22Rv1 (cell line): Measurements from ENCODE around the gene TSSK6.

Source experiments
- ZFX ChIP-seq: fragments of 450-650 bp; IDR thresholded peaks from 2 replicates; pipeline ENCODE4 v1.6.1; 2017; ENCODE audit warnings: antibody characterized with exemption, borderline replicate concordance
- TF ChIP-seq, protein P1 (sequence below): fragments of 450-650 bp; IDR thresholded peaks from 2 replicates; pipeline ENCODE4 v1.5.1; 2017; ENCODE audit warnings: mild to moderate bottlenecking

DNA sequence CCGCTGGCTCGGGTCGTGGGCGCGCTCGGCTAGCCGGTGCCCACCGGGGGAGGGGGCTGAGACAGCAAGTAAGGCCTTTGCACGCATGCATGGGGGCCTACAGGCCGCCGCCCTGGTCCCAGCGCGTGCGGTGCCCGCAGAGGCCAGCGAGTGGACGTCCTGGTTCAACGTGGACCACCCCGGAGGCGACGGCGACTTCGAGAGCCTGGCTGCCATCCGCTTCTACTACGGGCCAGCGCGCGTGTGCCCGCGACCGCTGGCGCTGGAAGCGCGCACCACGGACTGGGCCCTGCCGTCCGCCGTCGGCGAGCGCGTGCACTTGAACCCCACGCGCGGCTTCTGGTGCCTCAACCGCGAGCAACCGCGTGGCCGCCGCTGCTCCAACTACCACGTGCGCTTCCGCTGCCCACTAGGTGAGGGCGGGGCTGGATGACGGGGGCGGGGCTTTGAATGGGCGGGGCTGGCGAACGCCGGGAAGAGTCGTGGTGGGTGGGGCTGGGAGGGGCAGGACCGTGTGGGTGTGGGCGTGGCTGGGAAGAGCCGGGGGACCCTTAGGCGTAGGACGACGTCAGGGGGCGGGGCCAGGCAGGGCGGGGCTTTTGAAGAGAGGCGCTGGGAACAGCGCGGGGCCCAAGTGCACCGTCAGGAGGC lies 24.8 kb upstream of the TSSK6 start:
- TF ChIP-seq ZFX, result no peak
- TF ChIP-seq, protein P1, sequence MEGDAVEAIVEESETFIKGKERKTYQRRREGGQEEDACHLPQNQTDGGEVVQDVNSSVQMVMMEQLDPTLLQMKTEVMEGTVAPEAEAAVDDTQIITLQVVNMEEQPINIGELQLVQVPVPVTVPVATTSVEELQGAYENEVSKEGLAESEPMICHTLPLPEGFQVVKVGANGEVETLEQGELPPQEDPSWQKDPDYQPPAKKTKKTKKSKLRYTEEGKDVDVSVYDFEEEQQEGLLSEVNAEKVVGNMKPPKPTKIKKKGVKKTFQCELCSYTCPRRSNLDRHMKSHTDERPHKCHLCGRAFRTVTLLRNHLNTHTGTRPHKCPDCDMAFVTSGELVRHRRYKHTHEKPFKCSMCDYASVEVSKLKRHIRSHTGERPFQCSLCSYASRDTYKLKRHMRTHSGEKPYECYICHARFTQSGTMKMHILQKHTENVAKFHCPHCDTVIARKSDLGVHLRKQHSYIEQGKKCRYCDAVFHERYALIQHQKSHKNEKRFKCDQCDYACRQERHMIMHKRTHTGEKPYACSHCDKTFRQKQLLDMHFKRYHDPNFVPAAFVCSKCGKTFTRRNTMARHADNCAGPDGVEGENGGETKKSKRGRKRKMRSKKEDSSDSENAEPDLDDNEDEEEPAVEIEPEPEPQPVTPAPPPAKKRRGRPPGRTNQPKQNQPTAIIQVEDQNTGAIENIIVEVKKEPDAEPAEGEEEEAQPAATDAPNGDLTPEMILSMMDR, result no peak
